LNCAP (cell line): Measurements from ENCODE around the gene SHISA6.

Experiments used
- TF ChIP-seq, protein P1 (sequence below): fragments of 450-650 bp; IDR thresholded peaks from 2 replicates; pipeline ENCODE4 v1.5.1; 2017; ENCODE audit warnings: mild to moderate bottlenecking

Gene SHISA6

DNA sequence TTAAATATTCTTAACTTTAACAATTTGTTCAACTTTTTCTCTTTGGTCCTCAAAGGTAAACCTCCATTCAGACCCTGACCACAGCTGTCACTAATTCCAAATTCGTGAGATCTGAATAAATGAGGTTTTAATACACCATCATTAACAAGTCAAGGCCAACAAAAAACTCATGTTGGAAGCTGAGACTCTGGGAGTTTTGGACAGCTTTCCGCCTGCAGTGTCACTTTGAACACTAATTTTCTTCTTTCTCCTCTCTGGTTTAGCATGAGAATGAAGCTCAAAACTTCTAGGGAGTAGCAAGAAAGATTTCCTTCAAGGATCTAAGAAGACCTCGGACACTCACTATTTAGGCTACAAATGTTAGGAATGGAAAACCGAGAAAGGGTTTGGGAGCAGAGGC, 324.6 kb downstream of the SHISA6 start:
- TF ChIP-seq, protein P1, sequence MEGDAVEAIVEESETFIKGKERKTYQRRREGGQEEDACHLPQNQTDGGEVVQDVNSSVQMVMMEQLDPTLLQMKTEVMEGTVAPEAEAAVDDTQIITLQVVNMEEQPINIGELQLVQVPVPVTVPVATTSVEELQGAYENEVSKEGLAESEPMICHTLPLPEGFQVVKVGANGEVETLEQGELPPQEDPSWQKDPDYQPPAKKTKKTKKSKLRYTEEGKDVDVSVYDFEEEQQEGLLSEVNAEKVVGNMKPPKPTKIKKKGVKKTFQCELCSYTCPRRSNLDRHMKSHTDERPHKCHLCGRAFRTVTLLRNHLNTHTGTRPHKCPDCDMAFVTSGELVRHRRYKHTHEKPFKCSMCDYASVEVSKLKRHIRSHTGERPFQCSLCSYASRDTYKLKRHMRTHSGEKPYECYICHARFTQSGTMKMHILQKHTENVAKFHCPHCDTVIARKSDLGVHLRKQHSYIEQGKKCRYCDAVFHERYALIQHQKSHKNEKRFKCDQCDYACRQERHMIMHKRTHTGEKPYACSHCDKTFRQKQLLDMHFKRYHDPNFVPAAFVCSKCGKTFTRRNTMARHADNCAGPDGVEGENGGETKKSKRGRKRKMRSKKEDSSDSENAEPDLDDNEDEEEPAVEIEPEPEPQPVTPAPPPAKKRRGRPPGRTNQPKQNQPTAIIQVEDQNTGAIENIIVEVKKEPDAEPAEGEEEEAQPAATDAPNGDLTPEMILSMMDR, result no peak

DNA sequence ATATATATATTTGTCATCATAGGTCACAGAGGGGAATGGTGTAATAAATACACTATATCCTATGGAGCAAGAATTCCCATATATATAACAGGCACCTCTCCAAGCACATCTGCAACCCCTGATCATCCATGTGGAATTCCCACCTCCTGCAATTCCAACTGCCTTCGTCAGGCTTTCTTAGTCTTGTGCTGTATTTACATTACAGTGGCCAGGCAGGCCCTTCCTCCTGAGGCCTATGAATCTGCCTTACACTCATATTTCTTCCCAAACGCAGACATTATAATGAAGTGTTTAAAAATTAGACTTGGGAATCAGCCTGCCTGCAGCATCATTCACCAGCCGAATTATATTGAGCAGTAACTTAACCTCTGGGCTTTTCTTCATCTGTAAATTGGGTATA, 338.0 kb downstream of the SHISA6 start:
- TF ChIP-seq, protein P1, result no peak

DNA sequence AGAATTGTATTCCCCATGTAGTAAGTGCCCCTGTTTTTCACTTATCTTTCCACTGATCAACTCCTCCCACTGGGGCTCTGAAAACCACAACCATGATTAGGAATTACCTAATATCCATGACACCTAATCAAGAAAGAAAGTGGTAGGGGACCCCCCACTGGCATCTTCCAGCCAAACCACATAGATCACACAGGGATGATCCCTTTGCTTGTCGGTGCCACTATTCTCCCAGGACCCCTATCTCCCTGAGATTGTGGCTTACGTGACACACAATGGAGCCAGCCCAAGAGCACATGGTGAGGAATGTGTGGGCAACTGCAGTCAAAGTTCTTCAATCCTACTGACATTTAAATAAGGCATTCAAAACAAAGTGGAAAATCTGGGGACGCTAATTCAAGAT, 339.7 kb downstream of the SHISA6 start:
- TF ChIP-seq, protein P1, result no peak

DNA sequence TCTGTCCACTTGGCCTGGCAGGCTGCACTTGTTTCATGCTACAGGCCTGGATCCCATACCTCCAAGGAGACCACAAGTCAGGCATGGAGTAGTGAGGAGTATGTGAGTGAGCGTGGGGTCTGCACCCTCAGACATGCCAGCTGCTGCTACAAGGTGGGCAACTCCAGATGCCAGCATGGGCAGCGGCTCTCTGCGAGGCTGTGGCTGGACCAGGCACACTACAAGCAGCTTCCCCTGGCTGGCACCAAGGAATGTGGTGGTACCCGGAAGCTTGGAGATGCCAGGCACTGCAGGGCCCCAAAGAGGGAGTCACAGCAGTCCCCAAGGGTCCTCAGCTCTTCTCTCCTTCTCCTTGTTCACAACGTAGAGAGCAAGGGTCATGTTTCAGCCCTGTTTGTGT, 341.2 kb downstream of the SHISA6 start:
- TF ChIP-seq, protein P1, result no peak

DNA sequence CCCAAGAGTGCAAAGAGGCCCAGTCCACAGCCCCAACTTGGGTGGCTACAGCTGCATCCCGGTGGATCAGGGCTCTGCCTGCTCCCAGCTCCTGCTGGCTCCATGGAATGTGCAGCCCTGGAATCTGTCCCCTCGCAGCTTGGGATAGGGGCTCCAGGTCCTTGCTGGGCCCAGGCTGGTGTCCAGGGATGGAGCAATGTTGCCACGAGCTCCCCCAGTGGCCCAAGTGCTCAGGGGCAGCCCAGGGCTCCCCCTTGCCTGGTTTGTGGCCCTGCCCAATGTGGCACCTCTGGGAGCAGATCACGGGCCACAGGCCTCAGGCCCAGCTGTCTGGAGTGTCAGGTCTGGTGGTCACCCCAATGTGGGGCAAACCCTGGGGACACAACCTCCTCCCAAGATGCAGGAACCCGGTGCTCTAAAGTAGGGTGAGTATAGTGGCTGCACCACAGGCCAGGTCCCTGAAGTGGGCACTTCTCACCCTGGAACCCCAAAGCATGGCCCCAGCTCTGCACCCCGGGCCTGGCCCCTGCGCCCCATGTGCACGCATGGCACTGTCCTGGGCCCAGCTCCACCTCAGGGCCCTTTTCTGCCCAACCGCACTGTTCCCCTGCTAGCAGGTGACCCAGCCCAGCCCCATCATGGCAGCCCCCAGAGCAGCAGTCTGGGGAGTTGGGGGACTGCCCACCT, 342.4 kb downstream of the SHISA6 start:
- TF ChIP-seq, protein P1, result no peak

DNA sequence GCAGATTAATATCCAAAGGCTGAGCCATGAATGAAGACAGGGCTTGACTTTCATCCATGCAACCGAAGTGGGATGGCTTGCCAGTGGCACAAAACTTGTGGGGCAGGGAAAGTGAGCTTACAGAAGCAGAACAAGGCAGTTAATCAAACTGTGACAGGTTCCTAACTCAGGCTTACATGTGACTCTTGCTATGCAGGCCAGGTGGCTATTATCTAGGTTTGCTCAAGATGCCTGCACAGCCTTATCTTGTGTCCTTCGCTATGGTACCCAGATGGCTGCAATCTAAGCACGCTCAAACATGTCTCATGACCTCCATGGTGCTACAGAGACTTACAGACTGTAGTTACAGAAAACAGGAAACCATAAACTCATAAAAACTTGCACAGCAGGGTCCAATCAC, 348.7 kb downstream of the SHISA6 start:
- TF ChIP-seq, protein P1, result no peak

DNA sequence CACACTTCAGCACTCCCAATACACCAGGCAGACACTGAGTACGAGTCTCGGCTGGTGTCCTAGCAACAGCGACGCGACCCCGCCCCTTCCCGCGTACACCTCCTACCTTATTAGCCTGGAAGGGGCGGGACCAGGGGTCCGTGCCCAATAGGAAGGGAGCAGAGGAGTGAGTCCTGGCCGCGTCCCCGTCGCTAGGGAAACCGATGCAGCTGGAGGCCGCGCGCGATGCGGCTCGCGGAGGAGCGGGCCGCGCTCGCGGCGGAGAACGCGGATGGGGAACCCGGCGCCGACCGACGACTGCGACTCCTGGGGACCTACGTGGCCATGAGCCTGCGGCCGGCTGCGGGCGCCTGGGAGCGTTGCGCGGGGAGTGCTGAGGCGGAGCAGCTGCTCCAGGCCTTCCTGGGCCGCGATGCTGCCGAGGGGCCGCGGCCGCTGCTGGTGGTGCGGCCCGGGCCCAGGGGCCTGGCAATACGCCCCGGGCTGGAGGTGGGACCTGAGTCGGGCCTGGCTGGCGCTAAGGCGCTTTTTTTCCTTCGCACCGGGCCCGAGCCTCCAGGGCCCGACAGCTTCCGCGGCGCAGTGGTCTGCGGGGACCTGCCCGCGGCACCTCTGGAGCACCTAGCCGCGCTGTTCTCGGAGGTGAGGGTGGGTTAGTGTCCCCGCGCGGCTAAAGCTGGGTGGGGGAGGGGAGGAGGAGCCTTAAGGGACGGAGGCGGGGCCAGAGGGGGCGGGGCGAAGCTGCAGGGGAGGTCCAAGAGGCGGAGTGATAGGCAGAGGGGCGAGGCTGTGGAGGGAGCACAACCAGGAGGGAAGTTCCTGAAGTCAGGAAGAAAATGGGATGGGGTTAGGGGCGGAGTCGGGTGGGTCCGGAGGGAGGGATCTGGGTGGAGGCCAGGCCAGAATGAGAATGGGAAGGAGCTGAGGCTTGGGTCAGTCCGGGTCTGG, 357.5 kb downstream of the SHISA6 start, which contains the start of gene DNAH9:
TSS of gene DNAH9 (plus strand) at position 197 of the 948 bp plus-strand sequence. CDS start at position 226, 29 bp downstream.
- TF ChIP-seq, protein P1, result no peak
